ENCODE results near the gene NFATC2.

The NFATC2 gene

DNA sequence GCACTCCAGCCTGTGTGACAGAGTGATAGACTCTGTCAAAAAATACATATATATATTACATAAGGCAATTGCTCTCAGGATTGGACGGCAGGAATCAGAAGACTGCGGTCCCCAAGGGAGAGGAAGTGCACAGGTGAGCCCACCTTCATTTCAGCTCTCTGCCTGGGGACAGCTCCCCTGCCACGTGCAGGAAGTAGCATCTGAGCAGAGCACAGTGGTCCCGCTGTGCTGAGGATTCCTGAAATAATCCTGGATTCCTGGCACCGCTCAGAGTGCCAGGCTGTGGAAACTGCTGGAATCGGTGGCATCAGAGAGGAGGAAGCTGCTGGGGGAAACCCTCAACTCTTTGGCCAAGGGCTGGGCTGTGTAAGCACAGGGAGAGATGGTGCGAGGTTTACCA is 27.7 kb downstream of the NFATC2 start:
- DNase-seq (ENCODE audit: low read depth in 2 of 2): no peak

GRCh38 chr20:51514249-51514648 is 28.3 kb downstream of the NFATC2 start:
- DNase-seq (ENCODE audit: low read depth in 2 of 2): no peak

GRCh38 chr20:51513545-51513944 is 29.0 kb downstream of the NFATC2 start:
- DNase-seq (ENCODE audit: low read depth in 2 of 2): no peak

DNA sequence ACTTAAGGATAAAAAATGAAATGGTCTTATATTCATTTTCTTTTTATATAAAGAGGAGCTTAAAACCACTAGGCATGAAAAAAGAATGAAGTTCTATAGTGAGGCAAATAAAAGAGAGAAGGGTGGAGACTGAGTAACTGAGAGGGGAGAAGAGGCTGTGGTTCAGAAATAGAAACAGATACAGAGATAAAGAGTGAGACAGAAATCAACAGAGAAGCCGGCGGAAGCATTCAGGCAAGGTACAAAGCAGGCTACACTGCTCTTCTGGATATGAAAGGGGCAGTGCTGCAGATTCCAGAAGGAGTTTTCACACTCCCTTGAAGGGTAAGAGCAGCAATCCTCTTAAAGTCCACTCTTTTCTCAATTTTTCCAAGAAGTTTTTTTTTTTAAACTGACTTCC is 29.9 kb downstream of the NFATC2 start:
- DNase-seq (ENCODE audit: low read depth in 2 of 2): no peak

- no peak for DNase-seq (ENCODE audit: low read depth in 2 of 2)
Observed at GRCh38 chr20:51511861-51512619, 30.5 kb downstream of the NFATC2 start.

- DNase-seq (ENCODE audit: low read depth in 2 of 2): no peak
Observed at GRCh38 chr20:51510936-51511605, 31.4 kb downstream of the NFATC2 start.

DNA sequence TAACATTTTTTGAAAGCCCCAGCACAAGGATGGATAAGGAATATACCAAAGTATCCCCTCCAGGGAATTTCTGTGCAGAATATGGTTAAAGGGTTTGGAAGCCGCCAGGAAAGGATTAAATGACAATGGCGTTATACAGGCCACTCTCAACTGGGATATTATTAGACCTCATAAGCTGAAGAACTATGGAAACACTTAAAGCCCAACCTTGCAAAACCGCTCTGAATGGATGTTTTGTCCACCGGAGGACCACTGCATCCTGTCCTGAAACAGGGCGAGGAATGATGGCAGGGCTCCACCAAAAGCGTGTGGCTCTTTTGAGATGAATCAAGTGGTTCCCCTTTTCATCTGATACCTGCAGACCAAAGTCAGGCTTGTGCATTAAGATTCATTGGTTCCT is 32.4 kb downstream of the NFATC2 start:
- no peak for DNase-seq (ENCODE audit: low read depth in 2 of 2)

- DNase-seq (ENCODE audit: low read depth in 2 of 2): no peak
Observed at GRCh38 chr20:51509208-51509607, 33.3 kb downstream of the NFATC2 start.

GRCh38 chr20:51508780-51509179 is 33.7 kb downstream of the NFATC2 start:
- no peak for DNase-seq (ENCODE audit: low read depth in 2 of 2)

DNA sequence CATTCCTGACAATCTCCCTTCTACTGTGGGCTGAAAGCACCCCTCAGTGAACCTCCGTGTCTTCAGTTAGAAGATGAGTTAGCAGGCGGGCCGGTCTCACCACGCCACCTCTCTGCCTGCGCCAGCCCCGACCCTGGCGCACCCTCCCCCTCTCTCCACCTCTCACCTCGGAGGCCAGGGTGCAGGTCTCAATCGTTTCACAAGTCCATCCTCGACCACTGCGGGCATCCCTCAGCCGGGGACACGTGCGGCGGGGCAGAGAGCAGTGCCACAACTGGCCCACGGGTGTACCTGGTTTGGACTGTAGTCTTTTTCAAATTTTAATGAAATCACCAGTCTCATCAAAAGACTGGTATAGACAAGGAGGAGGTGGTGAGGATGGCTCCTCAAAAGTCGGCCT is 34.4 kb downstream of the NFATC2 start:
- DNase-seq (ENCODE audit: low read depth in 2 of 2): no peak

DNA sequence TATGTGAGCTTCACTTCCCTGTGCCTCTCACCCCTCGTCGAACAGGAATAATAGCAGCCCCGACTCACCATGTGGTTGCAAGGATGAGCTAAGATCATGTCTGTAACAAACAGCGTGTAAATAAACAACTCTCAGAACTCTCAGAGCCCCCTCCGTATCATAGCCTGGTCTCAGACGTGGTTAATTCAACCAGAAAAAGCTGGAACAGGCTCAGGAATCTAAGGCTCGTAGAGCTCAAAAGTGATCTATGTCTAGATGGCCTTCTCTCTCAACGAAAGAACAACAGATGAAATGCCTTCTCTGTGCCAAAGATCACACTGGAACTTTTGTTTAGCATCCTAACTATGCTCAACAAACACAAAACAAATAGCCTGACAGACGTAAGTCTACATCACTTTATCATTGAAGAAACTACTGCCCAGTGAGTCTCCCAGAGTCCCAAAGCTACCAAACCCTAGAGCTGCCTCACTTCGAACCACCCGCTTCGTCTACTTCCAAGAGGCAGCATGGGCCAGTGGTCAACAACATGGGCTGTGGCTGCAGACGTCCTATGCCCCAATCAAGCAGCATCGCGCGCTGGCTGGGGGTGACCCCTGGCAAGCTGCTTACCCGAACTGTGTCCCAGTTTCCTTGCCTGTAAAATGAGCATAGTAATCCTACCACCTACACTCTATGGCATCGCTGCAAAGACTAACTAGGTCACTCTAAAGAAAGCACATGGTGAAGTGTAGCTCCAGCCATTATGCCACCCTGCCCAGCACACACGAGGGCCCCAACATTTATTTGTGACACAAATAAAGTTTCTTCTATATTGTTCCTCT is 35.1 kb downstream of the NFATC2 start:
- DNase-seq (ENCODE audit: low read depth in 2 of 2): no peak

DNA sequence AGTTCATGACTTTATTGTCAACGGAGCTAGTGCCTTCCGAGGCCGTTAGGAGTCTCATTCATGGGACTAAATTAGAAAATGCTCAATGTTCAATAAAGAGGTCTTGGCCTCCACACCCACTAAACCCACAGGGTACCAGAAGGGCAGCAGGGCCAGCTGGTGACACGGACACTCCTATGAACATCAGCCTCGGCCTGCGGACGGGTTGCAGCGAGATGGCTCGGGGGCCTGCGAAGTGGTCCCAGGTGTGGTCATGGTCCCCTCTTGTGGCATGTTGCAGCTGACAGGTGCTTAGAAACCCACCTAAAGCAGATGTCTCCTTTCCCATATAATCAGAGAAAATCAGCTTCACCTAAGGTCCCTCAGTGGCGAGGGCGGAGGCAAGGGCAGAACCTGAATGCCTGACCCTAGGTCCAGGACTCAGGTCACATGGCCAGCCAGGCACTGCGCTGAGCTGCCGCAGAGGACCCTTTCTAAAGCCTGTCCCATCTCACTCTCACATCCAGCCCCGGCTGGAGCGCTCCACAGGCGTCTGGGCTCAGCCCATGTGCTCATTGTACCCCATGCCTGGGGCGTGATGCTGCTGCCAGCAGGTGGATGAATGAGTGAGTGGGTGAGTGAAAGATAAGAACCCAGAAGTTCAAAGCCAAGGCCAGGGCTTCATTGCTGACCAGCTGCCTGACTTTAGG is 35.8 kb downstream of the NFATC2 start:
- no peak for DNase-seq (ENCODE audit: low read depth in 2 of 2)

DNA sequence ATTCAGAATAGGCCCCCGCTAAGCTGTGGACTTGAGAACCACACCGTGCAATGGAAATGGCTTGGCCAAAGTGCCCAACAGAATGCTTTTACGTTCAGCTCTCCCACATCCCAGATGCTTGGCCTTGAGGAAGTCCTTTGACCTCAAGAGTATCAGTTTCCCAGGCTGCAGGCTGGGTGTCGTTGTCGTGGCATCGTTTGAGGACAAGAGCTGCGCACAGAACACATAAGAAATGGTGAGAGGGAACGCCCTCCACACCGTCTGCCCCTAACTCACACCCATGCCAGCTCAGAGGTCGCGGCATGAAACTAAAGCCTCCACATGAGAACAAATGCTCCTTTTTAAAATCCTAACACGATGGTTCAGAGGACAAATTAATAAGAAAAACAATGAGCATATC is 37.0 kb downstream of the NFATC2 start:
- DNase-seq (ENCODE audit: low read depth in 2 of 2): no peak

- DNase-seq (ENCODE audit: low read depth in 2 of 2): no peak
Observed at GRCh38 chr20:51503376-51503775, 39.1 kb downstream of the NFATC2 start.

GRCh38 chr20:51500936-51501335 is 41.6 kb downstream of the NFATC2 start:
- no peak for DNase-seq (ENCODE audit: low read depth in 2 of 2)

GRCh38 chr20:51500311-51500710 is 42.2 kb downstream of the NFATC2 start:
- peak in 1 of 2 donors; percentile 52 for DNase-seq (ENCODE audit: low read depth in 2 of 2)

GRCh38 chr20:51498765-51499540 is 43.6 kb downstream of the NFATC2 start:
- DNase-seq (ENCODE audit: low read depth in 2 of 2): no peak

GRCh38 chr20:51497542-51498467 is 44.7 kb downstream of the NFATC2 start:
- DNase-seq (ENCODE audit: low read depth in 2 of 2): no peak

GRCh38 chr20:51496964-51497363 is 45.6 kb downstream of the NFATC2 start:
- DNase-seq (ENCODE audit: low read depth in 2 of 2): no peak

- no peak for DNase-seq (ENCODE audit: low read depth in 2 of 2)
Observed at GRCh38 chr20:51495921-51496545, 46.5 kb downstream of the NFATC2 start.
